ENCODE data around the gene MLH3.
"Not testable (repeated sequence)": the region's sequence is repeated elsewhere in the genome, so short reads cannot be mapped to it uniquely, and the experiment has no call there.

Gene MLH3

GRCh38 chr14:75022655-75023054 lies 28.6 kb downstream of the MLH3 start:
- DNase-seq = no peak

- DNase-seq = no peak
Observed at GRCh38 chr14:75018694-75019093, 32.6 kb downstream of the MLH3 start.

GRCh38 chr14:75016815-75017214 lies 34.5 kb downstream of the MLH3 start:
- DNase-seq = no peak

- DNase-seq = no peak
Observed at GRCh38 chr14:75015496-75015895, 35.8 kb downstream of the MLH3 start.

DNA sequence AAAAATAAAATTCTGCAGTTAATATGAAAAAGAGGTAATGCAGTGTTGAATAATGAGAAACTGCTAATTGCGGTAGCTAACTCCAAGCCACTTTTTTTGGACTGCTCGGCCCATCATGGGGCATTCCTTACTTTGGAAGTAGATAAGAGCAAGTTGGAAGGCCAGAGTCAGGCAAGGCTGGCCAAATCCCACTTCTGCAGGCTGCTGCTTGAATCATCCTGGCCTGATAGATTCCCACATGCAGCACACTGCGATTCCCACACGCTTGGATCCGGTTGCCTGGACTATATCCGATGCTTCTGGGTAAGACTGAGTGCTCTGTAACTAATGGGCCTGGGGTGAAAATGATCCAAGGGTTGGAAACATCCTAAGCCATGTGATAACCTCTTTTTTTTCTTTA lies 38.0 kb downstream of the MLH3 start:
- no peak for DNase-seq

GRCh38 chr14:75011356-75011994 lies 39.8 kb downstream of the MLH3 start:
- no peak for DNase-seq

GRCh38 chr14:75010472-75011093 lies 40.7 kb downstream of the MLH3 start:
- no peak for DNase-seq

- DNase-seq = no peak
Observed at GRCh38 chr14:75009176-75009575, 42.1 kb downstream of the MLH3 start.

- no peak for DNase-seq
Observed at GRCh38 chr14:75005357-75005756, 45.9 kb downstream of the MLH3 start.

- DNase-seq = no peak
Observed at GRCh38 chr14:75003250-75004027, 47.8 kb downstream of the MLH3 start.

DNA sequence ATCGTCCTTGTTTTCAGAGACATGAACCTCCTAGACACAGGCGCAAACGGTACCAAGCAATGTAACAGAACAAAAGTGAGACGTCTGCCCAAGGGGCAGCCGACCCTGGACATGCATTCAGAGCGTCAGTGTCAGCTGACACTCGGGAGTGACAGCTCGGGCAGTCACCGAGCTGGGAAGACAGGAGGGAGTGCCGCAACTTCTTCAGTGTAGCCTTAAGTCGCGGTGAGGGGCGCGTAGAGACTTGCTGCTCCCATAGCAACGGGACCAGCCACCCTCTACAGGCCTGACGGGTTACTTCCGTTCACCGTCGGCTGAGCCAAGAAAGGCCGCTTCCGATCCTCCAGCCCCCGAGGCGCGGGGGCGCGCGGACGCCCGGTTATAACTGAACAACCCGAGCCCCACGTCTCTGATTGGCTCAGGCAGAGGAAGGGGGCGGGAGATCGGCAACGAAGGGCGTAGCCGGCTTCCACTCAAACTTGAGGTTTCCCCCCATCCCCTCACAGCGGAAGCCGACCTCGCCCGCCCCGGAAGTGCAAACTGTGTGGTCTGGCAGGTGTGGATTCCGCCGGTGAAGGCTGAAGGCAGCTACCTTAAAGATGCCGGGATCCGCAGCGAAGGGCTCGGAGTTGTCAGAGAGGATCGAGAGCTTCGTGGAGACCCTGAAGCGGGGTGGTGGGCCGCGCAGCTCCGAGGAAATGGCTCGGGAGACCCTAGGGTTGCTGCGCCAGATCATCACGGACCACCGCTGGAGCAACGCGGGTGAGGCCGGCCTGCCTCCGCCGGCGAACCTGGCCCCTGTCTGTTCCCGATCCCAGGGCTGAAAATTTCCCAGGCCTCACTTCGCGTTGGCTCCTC lies 48.6 kb downstream of the MLH3 start, which contains the start of gene EIF2B2:
TSS of gene EIF2B2 (plus strand) at position 530 of the 858 bp plus-strand sequence. CDS start at position 600, 70 bp downstream.
- peak; percentile 99 for DNase-seq

GRCh38 chr14:75001899-75002298 lies 49.4 kb downstream of the MLH3 start:
- DNase-seq = no peak

- DNase-seq = no peak
Observed at GRCh38 chr14:75001261-75001660, 50.0 kb downstream of the MLH3 start.

GRCh38 chr14:74995781-74996180 lies 55.5 kb downstream of the MLH3 start:
- not testable (repeated sequence) for DNase-seq

DNA sequence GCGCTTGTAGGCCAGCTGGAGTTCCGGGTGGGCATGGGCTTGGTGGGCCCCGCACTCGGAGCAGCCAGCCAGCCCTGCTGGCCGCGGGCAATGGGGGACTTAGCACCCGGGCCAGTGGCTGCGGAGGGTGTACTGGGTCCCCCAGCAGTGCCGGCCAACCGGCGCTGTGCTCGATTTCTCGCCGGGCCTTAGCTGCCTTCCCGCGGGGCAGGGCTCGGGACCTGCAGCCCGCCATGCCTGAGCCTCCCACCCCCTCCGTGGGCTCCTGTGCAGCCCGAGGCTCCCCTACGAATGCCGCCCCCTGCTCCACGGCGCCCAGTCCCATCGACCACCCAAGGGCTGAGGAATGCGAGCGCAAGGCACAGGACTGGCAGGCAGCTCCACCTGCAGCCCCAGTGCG lies 57.1 kb downstream of the MLH3 start:
- DNase-seq = not testable (repeated sequence)

DNA sequence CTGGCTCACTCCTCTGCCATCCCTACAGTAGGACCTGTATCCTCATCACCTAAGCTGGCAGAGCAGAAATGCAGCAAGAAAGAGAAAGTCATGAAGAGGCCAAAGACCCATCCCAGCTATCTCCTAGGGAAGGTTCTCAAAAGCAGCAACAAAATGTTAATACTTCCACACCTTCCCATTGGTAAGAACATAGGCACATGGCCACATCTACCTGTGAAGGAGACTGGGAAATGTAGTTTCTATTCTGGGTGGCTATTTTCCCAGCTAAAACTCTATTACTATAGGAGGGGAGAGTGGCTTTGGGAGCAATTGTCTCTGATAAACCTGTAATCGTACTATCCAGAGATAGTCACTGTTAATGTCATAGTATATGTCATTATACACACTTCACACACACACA lies 62.3 kb downstream of the MLH3 start:
- no peak for DNase-seq

DNA sequence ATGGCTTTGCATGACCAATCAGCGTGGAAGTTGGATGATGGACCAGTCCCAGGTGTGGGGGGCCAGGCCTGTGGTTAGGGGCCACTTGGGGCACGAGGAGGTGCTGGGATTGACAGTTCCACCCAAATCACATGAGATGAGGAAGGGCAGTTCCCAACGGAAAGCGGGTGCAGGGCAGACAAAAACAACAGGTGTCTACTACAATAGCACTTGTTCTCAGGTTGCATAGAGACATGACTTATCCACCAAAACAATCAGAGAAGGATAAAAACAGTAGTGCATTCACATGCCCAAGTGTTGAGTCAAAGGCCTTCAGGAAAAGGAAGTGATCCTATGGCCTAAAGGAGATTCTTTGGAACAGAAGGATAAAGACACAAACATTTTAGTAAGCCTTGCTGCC lies 63.1 kb downstream of the MLH3 start:
- DNase-seq = no peak

GRCh38 chr14:74985806-74986205 lies 65.5 kb downstream of the MLH3 start:
- DNase-seq = no peak

- DNase-seq = no peak
Observed at GRCh38 chr14:74985028-74985310, 66.3 kb downstream of the MLH3 start.

GRCh38 chr14:74984236-74985027 lies 66.8 kb downstream of the MLH3 start:
- no peak for DNase-seq

GRCh38 chr14:74983343-74983742 lies 67.9 kb downstream of the MLH3 start:
- no peak for DNase-seq

- no peak for DNase-seq
Observed at GRCh38 chr14:74982661-74983060, 68.6 kb downstream of the MLH3 start.
